CD8-positive, alpha-beta memory T cell (primary cell): ENCODE results near the gene CDH5. TPM values are rescaled to one million over a fixed set of nuclear protein-coding genes. Genes with fewer than 3 reads are reported as not detected.

Experiments used
- CTCF ChIA-PET: fragments of 350-600 bp; sonication (Branson Sonifier 250); formaldehyde crosslinking; loops from one replicate; lab custom pipeline; 2021; ENCODE audit warnings: antibody characterized with exemption; lab: Charles Lee
- POLR2A ChIA-PET: fragments of 350-600 bp; sonication (Branson Sonifier 250); formaldehyde crosslinking; loops from one replicate; lab custom pipeline; 2021; ENCODE audit warnings: antibody characterized with exemption; lab: Charles Lee
- DNase-seq, 5 donors: peaks; one replicate each; pipeline versions ENCODE4 v3.0.0 to v3.0.0-alpha.2; 2020 to 2022; ENCODE audit warnings: mixed read lengths in 1 of 5
- H3K27ac ChIP-seq: one replicate; pipeline ENCODE4 v1.7.0; 2013; ENCODE audit warnings: low read depth, mild to moderate bottlenecking, low read length, moderate library complexity
- H3K27me3 ChIP-seq: 2 replicates; pipeline ENCODE4 v1.7.0; 2013; ENCODE audit warnings: low read length, mild to moderate bottlenecking; ENCODE audit not compliant: insufficient read depth, poor library complexity, severe bottlenecking
- H3K36me3 ChIP-seq: 2 replicates; pipeline ENCODE4 v1.7.0; 2013; ENCODE audit warnings: mild to moderate bottlenecking, low read length, moderate library complexity; ENCODE audit not compliant: insufficient read depth
- H3K4me1 ChIP-seq: 2 replicates; pipeline ENCODE4 v1.7.0; 2013; ENCODE audit warnings: mild to moderate bottlenecking, low read length, moderate library complexity; ENCODE audit not compliant: insufficient read depth
- H3K4me3 ChIP-seq: 2 replicates; pipeline ENCODE4 v1.7.0; 2013; ENCODE audit warnings: mild to moderate bottlenecking, low read length
- H3K9me3 ChIP-seq: 2 replicates; pipeline ENCODE4 v1.7.0; 2013; ENCODE audit warnings: mild to moderate bottlenecking, low read length
- H3K27ac Mint-ChIP-seq, 8 donors: one replicate each; pipeline ENCODE4 v1.8.0; 2020 to 2021; ENCODE audit warnings: mixed read lengths in 8 of 8, mild to moderate bottlenecking in 6 of 8, inconsistent platforms in 3 of 8, moderate library complexity in 3 of 8
- H3K27me3 Mint-ChIP-seq, 2 donors: one replicate each; pipeline ENCODE4 v1.8.0; 2020 to 2021; ENCODE audit warnings: mixed read lengths in 2 of 2, mild to moderate bottlenecking in 1 of 2, moderate library complexity in 1 of 2
- H3K36me3 Mint-ChIP-seq, 3 donors: one replicate each; pipeline ENCODE4 v1.8.0; 2020 to 2021; ENCODE audit warnings: mixed read lengths in 3 of 3, inconsistent platforms in 1 of 3, mild to moderate bottlenecking in 1 of 3
- H3K4me1 Mint-ChIP-seq, 3 donors: one replicate each; pipeline ENCODE4 v1.8.0; 2020 to 2021; ENCODE audit warnings: mixed read lengths in 3 of 3, inconsistent platforms in 1 of 3, mild to moderate bottlenecking in 1 of 3
- H3K4me3 Mint-ChIP-seq, 7 donors: one replicate each; pipeline ENCODE4 v1.8.0; 2020 to 2021; ENCODE audit warnings: mixed read lengths in 7 of 7, mild to moderate bottlenecking in 6 of 7, moderate library complexity in 4 of 7, inconsistent platforms in 2 of 7
- H3K9me3 Mint-ChIP-seq, 5 donors: one replicate each; pipeline ENCODE4 v1.8.0; 2020 to 2022; ENCODE audit warnings: mixed read lengths in 5 of 5, mild to moderate bottlenecking in 3 of 5, moderate library complexity in 2 of 5, inconsistent platforms in 1 of 5
- polyA plus RNA-seq: library from polyadenylated mRNA; unstranded; fragments of 300-500 nt; fragmentation: Illumina TruSeq; gene quantifications from one replicate; pipeline ENCODE4 v1.2.3, GENCODE V29; 2021
- total RNA-seq, 2 experiments: library from RNA; stranded (reverse); gene quantifications; one replicate each; pipeline ENCODE4 v1.2.3, GENCODE V29; 2021

The CDH5 gene
- total and polyA plus RNA-seq, 3 experiments from 2014 or later, result not detected

DNA sequence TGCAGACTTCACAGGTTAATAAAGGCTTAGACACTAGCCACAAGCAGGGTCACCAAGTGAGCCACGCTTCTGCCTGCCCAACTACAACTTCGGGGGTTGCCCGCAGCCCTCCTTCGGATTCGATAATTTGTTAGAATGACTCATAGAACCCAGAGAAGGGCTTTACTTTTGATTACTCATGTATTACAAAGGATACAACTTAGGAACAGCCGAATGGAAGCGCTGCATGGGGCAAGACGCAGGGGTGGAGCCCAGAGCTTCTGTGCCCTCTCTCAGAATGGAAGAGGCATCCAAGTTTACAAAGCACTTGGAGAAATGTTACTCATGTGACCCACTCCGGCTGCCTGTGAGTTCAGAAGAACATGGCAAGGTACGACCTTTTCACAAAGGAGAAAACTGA, 7.5 kb upstream of the CDH5 start:
- Histone ChIP-seq H3K27ac (no peak overlapping the region), H3K36me3 (no peaks in the 10 kb centered on the region), H3K27me3 (peaks cover 11% of the 10 kb centered on the region), H3K4me3 (no peak overlapping the region), H3K4me1 (no peaks in the 10 kb centered on the region), H3K9me3 (no peaks in the 10 kb centered on the region)
- no peak overlapping the region for H3K27ac Mint-ChIP-seq
- H3K4me3 Mint-ChIP-seq, result no peak overlapping the region
- no peaks in the 10 kb centered on the region for H3K9me3 Mint-ChIP-seq
- H3K27me3 Mint-ChIP-seq, result peaks cover 32 to 63% of the 10 kb centered on the region in 2 donors
- no peaks in the 10 kb centered on the region for H3K36me3 Mint-ChIP-seq
- DNase-seq, result no peak
- H3K4me1 Mint-ChIP-seq, result peaks cover 0 to 7% (median 6%) of the 10 kb centered on the region in 3 donors
- ChIA-PET POLR2A (no interaction called here), CTCF (interaction anchor here (2.4 kb wide), 1 partner anchor 14 kb away, joined by 6 read pairs; no protein-coding TSS in a partner anchor)

DNA sequence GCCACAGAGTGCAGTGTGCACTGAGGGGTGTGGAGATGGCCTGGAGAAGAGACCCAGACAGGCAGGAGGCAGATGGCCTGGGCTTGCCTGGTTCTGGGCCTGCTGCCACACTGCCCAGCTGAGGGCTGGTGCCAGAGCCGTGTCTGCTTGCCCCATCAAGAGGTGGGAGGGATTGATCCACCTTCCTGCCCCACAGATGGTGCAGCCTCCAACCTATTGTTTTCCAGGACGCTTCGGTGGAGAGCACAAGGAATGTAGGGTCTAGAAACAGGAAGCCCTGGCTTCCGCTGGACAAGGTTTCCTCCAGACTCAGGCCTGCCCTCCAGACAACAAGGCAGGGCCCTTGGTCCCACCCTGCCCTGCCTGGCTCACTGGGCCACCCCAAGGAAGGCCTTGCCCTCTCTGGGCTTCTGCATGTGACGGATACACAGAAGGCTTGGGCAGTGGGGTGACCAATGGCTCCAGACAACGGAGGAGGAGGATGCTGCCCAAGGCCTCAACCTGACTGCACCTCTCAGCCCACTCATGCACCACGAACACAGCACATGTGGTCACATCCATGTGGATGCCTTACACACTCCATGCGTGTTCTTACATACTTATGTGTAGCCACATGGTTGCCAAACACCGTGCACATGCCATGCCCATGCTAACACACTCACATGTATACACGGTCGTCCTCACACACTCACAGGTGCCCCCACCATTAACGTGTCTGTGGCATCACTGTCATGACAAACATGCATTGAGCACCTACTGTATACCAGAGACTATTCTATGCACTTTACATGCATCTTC, 6.5 kb upstream of the CDH5 start:
- ChIA-PET POLR2A (no interaction called here), CTCF (no interaction called here)
- H3K27me3 ChIP-seq, result peaks cover 11% of the 10 kb centered on the region

DNA sequence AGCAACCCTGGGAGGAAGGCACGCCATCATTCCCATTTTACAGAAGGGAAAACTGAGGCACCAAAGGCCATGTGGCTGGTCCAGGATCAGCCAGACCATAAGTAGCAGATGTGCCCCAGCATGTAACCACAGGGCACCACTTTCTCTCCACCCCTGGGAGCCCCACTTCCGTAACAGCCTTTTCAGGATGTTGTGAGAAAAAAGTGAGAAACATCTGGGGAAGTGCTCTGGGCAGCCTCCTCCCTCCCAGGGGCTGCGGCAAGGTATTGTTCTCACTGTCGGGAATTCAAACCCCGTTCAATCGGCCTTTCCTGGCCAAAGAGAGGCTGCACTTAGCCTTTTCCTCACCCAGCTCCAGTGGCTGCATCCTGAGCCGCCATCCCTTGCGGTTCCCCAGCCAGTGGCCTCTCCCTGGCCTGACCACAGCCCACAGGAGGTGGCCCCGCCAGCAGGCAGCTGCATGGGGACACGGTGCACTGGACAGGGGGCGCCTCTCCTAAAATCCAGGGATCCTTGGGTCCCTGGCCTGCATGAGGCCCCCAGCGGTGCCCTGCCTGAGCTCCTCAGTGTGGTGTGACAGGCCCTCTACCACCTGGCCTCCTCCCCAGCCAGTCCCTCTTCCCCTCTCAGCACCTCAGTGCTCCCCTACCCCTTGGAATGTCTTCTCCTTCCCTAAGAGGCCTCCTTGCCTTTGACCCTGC, 5.7 kb upstream of the CDH5 start:
- H3K4me1 ChIP-seq, result no peaks in the 10 kb centered on the region
- peaks cover 0 to 6% (median 0%) of the 10 kb centered on the region in 3 donors for H3K36me3 Mint-ChIP-seq
- no peaks in the 10 kb centered on the region for H3K9me3 ChIP-seq
- DNase-seq, result no peak
- CTCF ChIA-PET, result interaction anchor here (1.2 kb wide), 1 partner anchor 11 kb away, joined by 3 read pairs; no protein-coding TSS in a partner anchor
- H3K4me3 ChIP-seq, result no peak overlapping the region
- peak overlapping the region in 1 of 8 donors; percentile 84 for H3K27ac Mint-ChIP-seq
- peak overlapping the region in 1 of 7 donors; percentile 34 for H3K4me3 Mint-ChIP-seq
- POLR2A ChIA-PET, result no interaction called here
- peaks cover 36 to 66% of the 10 kb centered on the region in 2 donors for H3K27me3 Mint-ChIP-seq
- no peaks in the 10 kb centered on the region for H3K9me3 Mint-ChIP-seq
- H3K36me3 ChIP-seq, result no peaks in the 10 kb centered on the region
- H3K27me3 ChIP-seq, result peaks cover 11% of the 10 kb centered on the region
- H3K27ac ChIP-seq, result no peak overlapping the region
- peaks cover 0 to 7% (median 6%) of the 10 kb centered on the region in 3 donors for H3K4me1 Mint-ChIP-seq

More for the DNA sequence above, 6.5 kb upstream of the CDH5 start:
- Histone ChIP-seq H3K9me3 (no peaks in the 10 kb centered on the region), H3K4me3 (no peak overlapping the region), H3K36me3 (no peaks in the 10 kb centered on the region), H3K4me1 (no peaks in the 10 kb centered on the region), H3K27ac (no peak overlapping the region)
- H3K36me3 Mint-ChIP-seq, result peaks cover 0 to under 1% (median 0%) of the 10 kb centered on the region in 3 donors
- peaks cover 31 to 63% of the 10 kb centered on the region in 2 donors for H3K27me3 Mint-ChIP-seq
- H3K27ac Mint-ChIP-seq, result peak overlapping the region in 2 of 8 donors; percentile 43 to 84
- H3K9me3 Mint-ChIP-seq, result no peaks in the 10 kb centered on the region
- DNase-seq, result no peak
- H3K4me3 Mint-ChIP-seq, result peak overlapping the region in 1 of 7 donors; percentile 34
- H3K4me1 Mint-ChIP-seq, result peaks cover 0 to 7% (median 6%) of the 10 kb centered on the region in 3 donors

DNA sequence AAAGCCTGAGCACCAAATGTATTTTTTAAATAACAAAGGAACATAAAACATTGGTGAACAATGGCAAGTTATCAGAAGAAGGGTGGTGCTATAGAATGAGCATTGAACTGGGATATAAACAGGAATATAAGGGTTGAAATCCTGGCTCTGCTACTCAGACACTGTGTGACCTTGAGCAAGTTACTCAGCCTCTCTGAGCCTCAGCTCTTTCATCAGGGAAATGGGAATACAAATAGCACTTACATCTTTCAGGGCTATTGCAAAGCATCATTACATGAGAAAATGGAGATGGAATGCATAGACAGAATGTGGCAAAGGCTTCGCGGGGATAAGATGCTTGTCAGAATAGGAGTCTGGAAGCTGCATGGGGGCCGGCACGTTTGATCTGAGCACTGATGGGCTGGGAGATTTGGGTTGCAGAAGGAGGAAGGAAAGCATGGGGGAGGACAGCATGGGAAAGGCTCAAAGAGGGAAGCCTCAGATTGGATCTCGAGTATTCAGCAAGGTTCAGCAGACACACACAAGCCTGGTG, 4.8 kb upstream of the CDH5 start:
- Mint-ChIP-seq H3K4me3 (no peak overlapping the region), H3K4me1 (peaks cover 0 to 7% (median 6%) of the 10 kb centered on the region in 3 donors), H3K9me3 (no peaks in the 10 kb centered on the region), H3K27me3 (peaks cover 39 to 65% of the 10 kb centered on the region in 2 donors), H3K27ac (no peak overlapping the region), H3K36me3 (peaks cover 0 to 6% (median 0%) of the 10 kb centered on the region in 3 donors)
- Histone ChIP-seq H3K9me3 (no peaks in the 10 kb centered on the region), H3K36me3 (no peaks in the 10 kb centered on the region), H3K27ac (no peak overlapping the region), H3K4me3 (no peak overlapping the region), H3K4me1 (no peaks in the 10 kb centered on the region), H3K27me3 (peaks cover 11% of the 10 kb centered on the region)
- CTCF ChIA-PET, result interaction anchor here (1.1 to 1.2 kb wide), 2 partner anchors 10 to 18 kb away, joined by 3 to 4 read pairs; no protein-coding TSS in a partner anchor
- DNase-seq, result no peak
- POLR2A ChIA-PET, result no interaction called here

GRCh38 chr16:66363211-66363777, 3.2 kb upstream of the CDH5 start:
- Histone ChIP-seq H3K27me3 (peaks cover 11% of the 10 kb centered on the region), H3K4me1 (no peaks in the 10 kb centered on the region), H3K36me3 (no peaks in the 10 kb centered on the region), H3K9me3 (no peaks in the 10 kb centered on the region), H3K4me3 (no peak overlapping the region), H3K27ac (no peak overlapping the region)
- no peak for DNase-seq
- Mint-ChIP-seq H3K4me3 (no peak overlapping the region), H3K9me3 (no peaks in the 10 kb centered on the region), H3K27ac (peak overlapping the region in 1 of 8 donors; percentile 20), H3K27me3 (peaks cover 36 to 58% of the 10 kb centered on the region in 2 donors), H3K4me1 (peaks cover 0 to 7% (median 6%) of the 10 kb centered on the region in 3 donors), H3K36me3 (peaks cover 0 to 6% (median 0%) of the 10 kb centered on the region in 3 donors)
- ChIA-PET POLR2A (no interaction called here), CTCF (no interaction called here)

- Histone ChIP-seq H3K4me3 (no peak overlapping the region), H3K36me3 (no peaks in the 10 kb centered on the region), H3K9me3 (no peaks in the 10 kb centered on the region), H3K4me1 (no peaks in the 10 kb centered on the region), H3K27ac (no peak overlapping the region), H3K27me3 (peaks cover 11% of the 10 kb centered on the region)
- peaks cover 6 to 7% (median 7%) of the 10 kb centered on the region in 3 donors for H3K4me1 Mint-ChIP-seq
- H3K27me3 Mint-ChIP-seq, result peaks cover 34 to 58% of the 10 kb centered on the region in 2 donors
- no peak overlapping the region for H3K27ac Mint-ChIP-seq
- H3K4me3 Mint-ChIP-seq, result no peak overlapping the region
- CTCF ChIA-PET, result no interaction called here
- POLR2A ChIA-PET, result no interaction called here
- H3K36me3 Mint-ChIP-seq, result peaks cover 0 to 6% (median 0%) of the 10 kb centered on the region in 3 donors
- DNase-seq, result no peak
- no peaks in the 10 kb centered on the region for H3K9me3 Mint-ChIP-seq
These were observed 2.2 kb upstream of the CDH5 start for GRCh38 chr16:66364117-66364958.

GRCh38 chr16:66364959-66365306, 1.6 kb upstream of the CDH5 start:
- DNase-seq, result no peak
- H3K36me3 ChIP-seq, result no peaks in the 10 kb centered on the region
- no peaks in the 10 kb centered on the region for H3K4me1 ChIP-seq
- Mint-ChIP-seq H3K27ac (no peak overlapping the region), H3K9me3 (no peaks in the 10 kb centered on the region), H3K36me3 (peaks cover 0 to 6% (median 0%) of the 10 kb centered on the region in 3 donors), H3K27me3 (peaks cover 34 to 53% of the 10 kb centered on the region in 2 donors), H3K4me3 (no peak overlapping the region), H3K4me1 (peaks cover 6 to 7% (median 7%) of the 10 kb centered on the region in 3 donors)
- H3K9me3 ChIP-seq, result no peaks in the 10 kb centered on the region
- ChIA-PET POLR2A (no interaction called here), CTCF (interaction anchor here (1.0 kb wide), 1 partner anchor 42 kb away, joined by 3 read pairs; no protein-coding TSS in a partner anchor)
- peaks cover 11% of the 10 kb centered on the region for H3K27me3 ChIP-seq
- no peak overlapping the region for H3K4me3 ChIP-seq
- H3K27ac ChIP-seq, result no peak overlapping the region
